ENCODE measurements around the gene DPM3. TPM values are rescaled to one million over a fixed set of nuclear protein-coding genes. Genes with fewer than 3 reads are reported as not detected.
"Not testable (repeated sequence)": the region's sequence is repeated elsewhere in the genome, so short reads cannot be mapped to it uniquely, and the experiment has no call there.

DPM3 gene, protein sequence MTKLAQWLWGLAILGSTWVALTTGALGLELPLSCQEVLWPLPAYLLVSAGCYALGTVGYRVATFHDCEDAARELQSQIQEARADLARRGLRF
- total RNA-seq: 10 to 100 TPM; 28.2 to 39.2 (median 33.0) TPM

GRCh38 chr1:155139895-155140629, at the start of gene DPM3:
TSS of gene DPM3 (minus strand) at chr1:155140531. CDS start at chr1:155140240, 291 bp downstream.
- H3K4me1 Mint-ChIP-seq (ENCODE audit: low read depth): peaks cover 37% of the 10 kb centered on the region
- ATAC-seq (peak; percentile 78 to 79), DNase-seq (peak; percentile 83)
- H3K4me3 Mint-ChIP-seq: peak within 1 kb of the TSS; percentile 98
- no peaks in the 10 kb centered on the region for H3K9me3 Mint-ChIP-seq
- H3K36me3 Mint-ChIP-seq (ENCODE audit: insufficient read depth): peaks cover 8% of the 10 kb centered on the region
- H3K27me3 Mint-ChIP-seq (ENCODE audit: low read depth): no peaks in the 10 kb centered on the region

DNA sequence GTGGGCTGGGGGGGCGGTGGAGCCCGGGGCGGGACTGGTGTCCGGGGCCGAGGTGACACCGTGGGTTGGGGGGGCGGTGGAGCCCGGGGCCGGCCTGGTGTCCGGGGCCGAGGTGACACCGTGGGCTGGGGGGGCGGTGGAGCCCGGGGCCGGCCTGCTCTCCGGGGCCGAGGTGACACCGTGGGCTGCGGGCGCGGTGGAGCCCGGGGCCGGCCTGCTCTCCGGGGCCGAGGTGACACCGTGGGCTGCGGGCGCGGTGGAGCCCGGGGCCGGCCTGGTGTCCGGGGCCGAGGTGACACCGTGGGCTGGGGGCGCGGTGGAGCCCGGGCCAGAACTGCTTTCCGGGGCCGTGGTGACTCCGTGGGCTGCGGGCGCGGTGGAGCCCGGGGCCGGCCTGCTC, 49.6 kb upstream of the DPM3 start:
- H3K27me3 Mint-ChIP-seq (ENCODE audit: low read depth); H3K36me3 Mint-ChIP-seq (ENCODE audit: insufficient read depth); DNase-seq; H3K4me3 Mint-ChIP-seq; ATAC-seq; H3K9me3 Mint-ChIP-seq: not testable (repeated sequence)
- H3K4me1 Mint-ChIP-seq (ENCODE audit: low read depth): peaks cover 28% of the 10 kb centered on the region

DNA sequence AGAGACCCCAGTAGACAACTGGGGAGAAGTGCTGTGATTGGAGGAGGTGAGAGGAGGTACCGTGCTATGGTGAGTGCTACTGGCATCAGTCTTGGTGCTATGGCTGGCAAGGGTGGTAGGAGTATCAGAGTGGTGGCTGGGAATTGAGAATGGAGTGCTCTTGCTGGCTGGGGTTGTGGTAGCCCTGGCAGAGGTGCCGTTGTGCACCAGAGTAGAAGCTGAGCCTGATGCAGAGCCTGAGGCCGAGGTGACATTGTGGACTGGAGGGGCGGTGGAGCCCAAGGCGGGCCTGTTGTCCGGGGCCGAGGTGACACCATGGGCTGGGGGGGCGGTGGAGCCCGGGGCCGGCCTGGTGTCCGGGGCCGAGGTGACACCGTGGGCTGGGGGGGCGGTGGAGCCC, 47.9 kb upstream of the DPM3 start:
- ATAC-seq: no peak
- H3K36me3 Mint-ChIP-seq (ENCODE audit: insufficient read depth): peaks cover 4% of the 10 kb centered on the region
- no peaks in the 10 kb centered on the region for H3K27me3 Mint-ChIP-seq (ENCODE audit: low read depth)
- H3K4me1 Mint-ChIP-seq (ENCODE audit: low read depth): peaks cover 15% of the 10 kb centered on the region
- no peak for DNase-seq
- no peaks in the 10 kb centered on the region for H3K9me3 Mint-ChIP-seq
- no peak overlapping the region for H3K4me3 Mint-ChIP-seq

DNA sequence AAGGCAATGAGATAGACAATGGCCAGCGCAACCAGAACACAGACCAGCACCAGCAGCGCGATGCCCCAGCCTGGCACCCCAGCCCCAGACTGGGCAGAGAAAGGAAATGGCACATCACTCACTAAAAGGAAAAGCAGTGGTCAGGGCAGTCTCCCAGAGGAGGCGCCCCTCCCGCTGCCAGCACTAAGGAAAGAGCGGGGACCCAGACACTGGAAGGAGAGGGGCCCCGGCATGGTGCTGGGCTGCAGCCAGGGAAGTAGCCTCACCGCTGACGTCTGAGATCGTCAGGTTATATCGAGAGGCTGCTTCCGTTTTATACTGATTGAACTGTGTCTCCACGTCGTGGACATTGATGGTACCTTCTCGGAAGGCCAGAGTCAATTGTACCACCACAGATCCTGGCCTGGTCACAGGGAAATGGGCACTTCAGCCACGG, 47.1 kb upstream of the DPM3 start:
- H3K4me1 Mint-ChIP-seq (ENCODE audit: low read depth): peaks cover 10% of the 10 kb centered on the region
- no peak overlapping the region for H3K4me3 Mint-ChIP-seq
- ATAC-seq (no peak), DNase-seq (no peak)
- H3K36me3 Mint-ChIP-seq (ENCODE audit: insufficient read depth): peaks cover 5% of the 10 kb centered on the region
- no peaks in the 10 kb centered on the region for H3K9me3 Mint-ChIP-seq
- H3K27me3 Mint-ChIP-seq (ENCODE audit: low read depth): no peaks in the 10 kb centered on the region

- no peak for ATAC-seq
- Mint-ChIP-seq H3K9me3 (no peaks in the 10 kb centered on the region), H3K27me3 (ENCODE audit: low read depth) (no peaks in the 10 kb centered on the region), H3K4me3 (no peak overlapping the region), H3K36me3 (ENCODE audit: insufficient read depth) (peaks cover 5% of the 10 kb centered on the region), H3K4me1 (ENCODE audit: low read depth) (peaks cover 5% of the 10 kb centered on the region)
- DNase-seq: no peak
Measured at GRCh38 chr1:155186794-155187455, 46.6 kb upstream of the DPM3 start.

- H3K4me1 Mint-ChIP-seq (ENCODE audit: low read depth): peaks cover 4% of the 10 kb centered on the region
- H3K27me3 Mint-ChIP-seq (ENCODE audit: low read depth): no peaks in the 10 kb centered on the region
- H3K36me3 Mint-ChIP-seq (ENCODE audit: insufficient read depth): peaks cover 8% of the 10 kb centered on the region
- H3K4me3 Mint-ChIP-seq: no peak overlapping the region
- DNase-seq (no peak), ATAC-seq (no peak)
- no peaks in the 10 kb centered on the region for H3K9me3 Mint-ChIP-seq
Measured at GRCh38 chr1:155186067-155186793, 45.9 kb upstream of the DPM3 start.

- no peaks in the 10 kb centered on the region for H3K9me3 Mint-ChIP-seq
- ATAC-seq: no peak
- H3K27me3 Mint-ChIP-seq (ENCODE audit: low read depth): no peaks in the 10 kb centered on the region
- no peak overlapping the region for H3K4me3 Mint-ChIP-seq
- peaks cover 4% of the 10 kb centered on the region for H3K4me1 Mint-ChIP-seq (ENCODE audit: low read depth)
- DNase-seq: no peak
- H3K36me3 Mint-ChIP-seq (ENCODE audit: insufficient read depth): peaks cover 8% of the 10 kb centered on the region
Measured at GRCh38 chr1:155185783-155186066, 45.4 kb upstream of the DPM3 start.

- no peak for DNase-seq
Measured at GRCh38 chr1:155184835-155185782, 44.8 kb upstream of the DPM3 start.

GRCh38 chr1:155184351-155184811, 44.0 kb upstream of the DPM3 start:
- Mint-ChIP-seq H3K4me3 (no peak overlapping the region), H3K9me3 (no peaks in the 10 kb centered on the region), H3K36me3 (ENCODE audit: insufficient read depth) (peaks cover 8% of the 10 kb centered on the region), H3K27me3 (ENCODE audit: low read depth) (no peaks in the 10 kb centered on the region), H3K4me1 (ENCODE audit: low read depth) (peaks cover 4% of the 10 kb centered on the region)
- DNase-seq (no peak), ATAC-seq (no peak)

More at GRCh38 chr1:155184835-155185782, 44.8 kb upstream of the DPM3 start:
- H3K4me1 Mint-ChIP-seq (ENCODE audit: low read depth): peaks cover 4% of the 10 kb centered on the region
- no peak for ATAC-seq
- no peaks in the 10 kb centered on the region for H3K27me3 Mint-ChIP-seq (ENCODE audit: low read depth)
- H3K9me3 Mint-ChIP-seq: no peaks in the 10 kb centered on the region
- no peak overlapping the region for H3K4me3 Mint-ChIP-seq
- H3K36me3 Mint-ChIP-seq (ENCODE audit: insufficient read depth): peaks cover 8% of the 10 kb centered on the region

DNA sequence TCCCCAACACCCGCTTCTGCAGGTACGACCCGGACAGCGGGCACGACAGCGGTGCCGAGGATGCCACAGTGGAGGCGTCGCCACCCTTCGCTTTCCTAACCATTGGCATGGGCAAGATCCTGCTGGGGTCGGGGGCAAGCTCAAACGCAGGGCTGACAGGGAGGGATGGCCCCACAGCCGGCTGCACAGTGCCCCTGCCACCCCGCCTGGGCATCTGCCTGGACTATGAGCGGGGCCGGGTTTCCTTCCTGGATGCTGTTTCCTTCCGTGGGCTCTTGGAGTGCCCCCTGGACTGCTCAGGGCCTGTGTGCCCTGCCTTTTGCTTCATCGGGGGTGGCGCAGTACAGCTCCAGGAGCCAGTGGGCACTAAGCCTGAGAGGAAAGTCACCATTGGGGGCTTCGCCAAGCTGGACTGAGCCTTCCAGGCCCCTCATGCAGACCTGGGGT, 43.5 kb upstream of the DPM3 start:
- DNase-seq (no peak), ATAC-seq (no peak)
- H3K27me3 Mint-ChIP-seq (ENCODE audit: low read depth): no peaks in the 10 kb centered on the region
- H3K36me3 Mint-ChIP-seq (ENCODE audit: insufficient read depth): peaks cover 8% of the 10 kb centered on the region
- H3K4me1 Mint-ChIP-seq (ENCODE audit: low read depth): peaks cover 4% of the 10 kb centered on the region
- H3K4me3 Mint-ChIP-seq: no peak overlapping the region
- H3K9me3 Mint-ChIP-seq: no peaks in the 10 kb centered on the region

GRCh38 chr1:155182052-155182550, 41.8 kb upstream of the DPM3 start:
- Mint-ChIP-seq H3K9me3 (no peaks in the 10 kb centered on the region), H3K27me3 (ENCODE audit: low read depth) (no peaks in the 10 kb centered on the region), H3K4me3 (no peak overlapping the region), H3K36me3 (ENCODE audit: insufficient read depth) (peaks cover 8% of the 10 kb centered on the region), H3K4me1 (ENCODE audit: low read depth) (no peaks in the 10 kb centered on the region)
- no peak for ATAC-seq
- DNase-seq: no peak

- ATAC-seq (no peak), DNase-seq (no peak)
- Mint-ChIP-seq H3K4me3 (no peak overlapping the region), H3K4me1 (ENCODE audit: low read depth) (peaks cover 6% of the 10 kb centered on the region), H3K36me3 (ENCODE audit: insufficient read depth) (peaks cover 8% of the 10 kb centered on the region), H3K27me3 (ENCODE audit: low read depth) (no peaks in the 10 kb centered on the region), H3K9me3 (no peaks in the 10 kb centered on the region)
Measured at GRCh38 chr1:155181371-155182051, 41.2 kb upstream of the DPM3 start.
